Fibroblast of lung (primary cell): ENCODE results near the gene ABCG8.

Experiments
- CTCF ChIP-seq, 2 donors: IDR thresholded peaks in 1 of 2; conservative IDR thresholded peaks in 1 of 2; 1 replicate in 1 of 2; 2 replicates in 1 of 2; pipeline ENCODE4 v1.5.1; 2011 to 2012; ENCODE audit warnings: low read length in 2 of 2, control low read depth in 1 of 2, inconsistent platforms in 1 of 2, low read depth in 1 of 2, mild to moderate bottlenecking in 1 of 2
- EZH2 ChIP-seq: IDR thresholded peaks from 2 replicates; pipeline ENCODE4 v1.5.1; 2012; ENCODE audit warnings: low read length, control low read depth, mild to moderate bottlenecking; ENCODE audit errors: missing control alignments

- TF ChIP-seq CTCF (conservative IDR thresholded peaks at IDR 0.05 in 1 of 2, IDR thresholded peaks at IDR 0.05 in 1 of 2; ENCODE audit: low read depth in 1 of 2, low read length in 2 of 2): peak in 1 of 2 donors; percentile 32
- TF ChIP-seq EZH2: no peak
Observed at GRCh38 chr2:43798300-43798699, 40.5 kb upstream of the ABCG8 start.
